ENCODE measurements around the gene SFN.
A peak's percentile ranks its signal among the peaks of the same experiment; 100 is the strongest.
"Not testable (repeated sequence)": the region's sequence is repeated elsewhere in the genome, so short reads cannot be mapped to it uniquely, and the experiment has no call there.

SFN gene

DNA sequence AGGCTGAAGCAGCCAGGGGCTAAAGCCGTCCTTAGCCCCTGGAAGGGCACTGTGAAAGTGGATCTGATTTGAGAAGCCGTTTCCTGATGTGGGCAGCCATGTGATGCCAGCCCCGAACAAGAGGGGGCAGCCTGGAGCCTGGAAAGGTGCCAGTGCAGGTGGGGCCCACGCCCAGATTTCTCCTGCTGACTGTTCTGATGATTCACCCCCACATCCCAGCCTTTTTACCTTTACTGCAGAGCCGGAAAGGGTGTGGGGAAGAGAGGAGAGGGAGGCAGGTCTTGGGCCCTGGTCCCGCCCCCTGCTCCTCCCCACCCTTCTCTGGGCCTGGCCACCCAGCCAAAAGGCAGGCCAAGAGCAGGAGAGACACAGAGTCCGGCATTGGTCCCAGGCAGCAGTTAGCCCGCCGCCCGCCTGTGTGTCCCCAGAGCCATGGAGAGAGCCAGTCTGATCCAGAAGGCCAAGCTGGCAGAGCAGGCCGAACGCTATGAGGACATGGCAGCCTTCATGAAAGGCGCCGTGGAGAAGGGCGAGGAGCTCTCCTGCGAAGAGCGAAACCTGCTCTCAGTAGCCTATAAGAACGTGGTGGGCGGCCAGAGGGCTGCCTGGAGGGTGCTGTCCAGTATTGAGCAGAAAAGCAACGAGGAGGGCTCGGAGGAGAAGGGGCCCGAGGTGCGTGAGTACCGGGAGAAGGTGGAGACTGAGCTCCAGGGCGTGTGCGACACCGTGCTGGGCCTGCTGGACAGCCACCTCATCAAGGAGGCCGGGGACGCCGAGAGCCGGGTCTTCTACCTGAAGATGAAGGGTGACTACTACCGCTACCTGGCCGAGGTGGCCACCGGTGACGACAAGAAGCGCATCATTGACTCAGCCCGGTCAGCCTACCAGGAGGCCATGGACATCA, at the start of gene SFN:
Gene SFN, plus strand, starts transcription at position 369 of the 904 bp plus-strand sequence. Its CDS starts 64 bp downstream, at position 433.
- DNase-seq = no peak

DNA sequence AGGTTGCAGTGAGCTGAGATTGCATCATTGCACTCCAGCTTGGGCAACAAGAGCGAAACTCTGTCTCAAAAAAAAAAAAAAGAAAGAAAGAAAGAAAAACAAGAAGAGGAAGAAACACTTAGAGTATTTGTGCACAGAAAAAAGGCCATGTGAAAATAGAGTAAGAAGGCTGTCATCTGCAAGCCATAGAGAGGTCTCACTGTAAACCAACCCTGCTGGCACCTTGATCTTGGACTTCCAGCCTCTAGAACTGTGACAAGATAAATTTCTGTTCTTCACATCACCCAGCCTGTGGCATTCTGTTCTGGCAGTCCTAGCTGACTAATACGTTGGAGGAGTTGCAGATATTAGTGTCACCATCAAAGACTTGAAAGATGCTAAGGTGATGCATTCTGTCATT, 48.6 kb upstream of the SFN start:
- no peak for DNase-seq

DNA sequence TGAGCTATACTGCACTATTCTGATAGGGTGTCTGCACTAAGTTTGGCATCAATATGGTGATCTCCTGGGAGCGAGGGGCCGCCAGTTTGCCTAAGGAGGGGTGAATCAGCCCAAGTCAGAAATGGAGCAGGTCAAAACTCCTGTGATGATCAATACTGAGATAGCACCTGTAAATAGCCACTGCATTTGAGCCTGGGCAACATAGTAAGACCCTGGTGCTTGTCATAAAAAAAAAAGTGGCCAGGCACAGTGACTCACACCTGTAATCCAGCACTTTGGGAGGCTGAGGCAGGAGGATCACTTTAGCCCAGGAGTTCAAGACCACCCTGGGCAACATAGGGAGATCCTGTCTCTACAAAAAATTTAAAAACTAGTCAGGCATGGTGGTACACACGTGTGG, 48.1 kb upstream of the SFN start:
- no peak for DNase-seq

DNA sequence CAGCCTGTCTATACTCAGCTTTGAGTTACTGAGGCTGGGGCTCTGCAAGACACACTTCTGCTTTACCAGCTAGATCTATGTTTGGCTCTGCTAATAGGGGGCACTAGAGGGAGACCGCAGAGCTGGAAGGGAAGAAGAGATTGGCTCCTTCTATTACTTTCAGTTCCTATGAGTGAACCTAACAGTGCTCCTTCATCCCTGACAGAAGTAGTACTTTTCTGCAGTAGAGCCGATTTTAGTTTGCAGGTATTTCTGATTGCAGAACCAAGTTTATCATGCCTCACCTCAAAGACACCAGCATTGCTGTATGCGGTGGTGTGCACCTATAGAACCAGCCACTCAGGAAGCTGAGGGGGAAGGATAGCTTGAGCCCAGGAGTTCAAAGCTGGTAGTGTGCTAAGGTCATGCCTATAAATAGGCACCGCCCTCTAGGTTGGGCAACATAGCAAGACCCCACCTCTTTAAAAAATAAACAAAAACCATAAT, 42.1 kb upstream of the SFN start:
- no peak for DNase-seq

DNA sequence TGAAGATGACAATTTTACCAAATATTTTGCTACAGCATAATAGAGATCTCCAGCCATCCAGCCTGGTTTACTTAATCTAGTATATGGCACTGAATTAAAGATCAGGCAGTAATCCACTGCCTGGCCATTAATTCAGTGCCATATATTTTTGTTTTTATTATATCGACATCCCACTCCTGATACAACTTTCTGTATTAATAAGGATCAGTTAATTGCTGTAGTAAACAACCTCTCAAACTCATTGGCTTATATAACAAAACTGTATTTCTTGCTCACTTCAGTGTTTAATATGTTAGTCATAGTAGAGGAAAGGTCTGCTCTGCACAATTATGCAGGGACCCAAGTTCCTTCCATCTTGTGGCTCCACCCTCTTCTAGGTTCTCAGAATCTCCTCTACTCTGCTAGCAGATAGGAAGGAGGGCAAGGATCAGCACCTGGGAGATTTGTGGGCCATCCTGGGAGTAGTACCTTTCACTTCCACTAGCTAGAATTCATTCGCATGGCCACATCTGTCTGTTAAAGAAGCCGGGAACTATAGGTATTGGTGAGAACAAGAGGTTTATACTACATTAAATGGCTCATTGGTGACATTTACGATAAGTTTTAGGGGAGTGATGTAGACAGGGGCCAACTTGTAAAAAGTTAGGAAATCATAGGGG, 40.1 kb upstream of the SFN start:
- DNase-seq = no peak

DNA sequence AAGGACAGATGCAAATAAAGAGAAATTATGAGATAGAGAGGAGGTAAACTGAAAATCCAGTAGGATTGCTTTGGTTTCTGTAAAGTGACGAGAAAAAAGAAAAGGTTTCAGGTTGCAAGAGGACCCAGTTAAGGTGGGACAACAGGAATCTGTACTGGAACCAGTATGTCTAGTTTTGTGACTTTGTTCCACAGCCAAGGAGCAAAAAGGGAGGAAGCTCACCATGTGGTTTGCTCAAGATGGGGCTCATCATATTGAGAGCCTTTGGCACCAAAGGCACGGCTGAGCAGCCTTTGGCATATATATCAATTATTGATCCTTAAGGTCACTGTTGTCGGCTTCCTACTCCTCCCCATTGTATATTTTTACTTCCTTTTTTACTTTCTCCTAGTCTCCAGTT, 38.2 kb upstream of the SFN start:
- DNase-seq = no peak

DNA sequence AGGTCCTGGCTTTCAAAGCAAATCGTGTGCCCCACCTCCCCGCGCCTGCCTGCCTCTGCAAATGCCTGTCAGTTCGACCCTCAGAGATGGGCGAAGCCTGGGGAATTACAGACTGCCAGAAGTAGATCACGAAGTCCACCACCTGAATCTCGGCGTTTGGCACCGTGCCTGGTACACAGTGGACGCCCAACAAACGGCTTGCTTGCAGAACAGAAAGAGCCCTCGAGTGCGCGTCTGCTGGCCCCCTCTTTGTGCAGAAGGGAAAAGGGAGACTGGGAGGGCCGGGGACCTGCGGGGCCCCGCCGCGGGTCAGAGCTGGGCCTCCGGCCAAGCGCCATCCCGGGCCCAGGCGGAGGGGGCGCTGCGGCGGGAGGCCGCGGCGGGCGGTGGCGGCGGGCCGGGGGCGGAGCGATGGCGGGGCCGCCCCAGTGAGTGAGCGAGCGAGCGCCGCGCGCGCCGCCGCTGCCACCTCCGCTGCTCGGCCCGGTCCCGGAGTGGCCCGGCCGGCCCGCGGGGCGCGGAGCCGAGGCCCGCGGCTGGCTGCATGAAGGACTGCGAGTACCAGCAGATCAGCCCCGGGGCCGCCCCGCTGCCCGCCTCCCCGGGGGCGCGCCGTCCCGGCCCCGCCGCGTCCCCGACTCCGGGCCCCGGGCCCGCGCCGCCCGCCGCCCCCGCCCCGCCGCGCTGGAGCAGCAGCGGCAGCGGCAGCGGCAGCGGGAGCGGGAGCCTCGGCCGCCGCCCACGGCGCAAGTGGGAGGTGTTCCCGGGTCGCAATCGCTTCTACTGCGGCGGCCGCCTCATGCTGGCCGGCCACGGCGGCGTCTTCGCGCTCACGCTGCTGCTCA, 36.5 kb upstream of the SFN start, which contains the start of gene ZDHHC18:
Gene ZDHHC18, plus strand, starts transcription at position 428 of the 845 bp plus-strand sequence. Its CDS starts 117 bp downstream, at position 545.
- DNase-seq = peak; percentile 41 to 60

DNA sequence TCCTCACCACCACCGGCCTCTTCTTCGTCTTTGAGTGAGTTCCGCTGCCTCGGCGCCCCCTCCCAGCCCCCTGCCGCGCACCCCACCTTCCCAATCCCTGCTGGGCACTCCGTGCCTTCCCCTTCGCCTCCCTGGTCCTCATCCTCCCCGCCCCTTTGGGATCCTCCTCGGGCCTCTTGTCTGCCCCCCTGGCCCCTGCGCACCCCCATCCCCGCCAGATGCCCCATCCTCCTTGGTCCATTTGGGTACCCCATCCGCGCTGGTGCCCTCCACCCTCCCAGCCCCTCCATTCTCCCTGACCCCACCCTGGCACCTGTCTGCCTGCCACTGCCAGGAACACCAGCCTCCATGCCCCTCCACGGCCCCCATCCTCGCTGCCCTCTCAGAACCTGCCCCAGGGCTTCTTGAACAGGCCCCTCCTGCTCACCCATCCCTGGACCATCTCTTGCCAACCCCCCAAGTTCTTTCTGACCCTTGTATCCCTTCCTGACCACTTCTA, 35.8 kb upstream of the SFN start:
- no peak for DNase-seq

DNA sequence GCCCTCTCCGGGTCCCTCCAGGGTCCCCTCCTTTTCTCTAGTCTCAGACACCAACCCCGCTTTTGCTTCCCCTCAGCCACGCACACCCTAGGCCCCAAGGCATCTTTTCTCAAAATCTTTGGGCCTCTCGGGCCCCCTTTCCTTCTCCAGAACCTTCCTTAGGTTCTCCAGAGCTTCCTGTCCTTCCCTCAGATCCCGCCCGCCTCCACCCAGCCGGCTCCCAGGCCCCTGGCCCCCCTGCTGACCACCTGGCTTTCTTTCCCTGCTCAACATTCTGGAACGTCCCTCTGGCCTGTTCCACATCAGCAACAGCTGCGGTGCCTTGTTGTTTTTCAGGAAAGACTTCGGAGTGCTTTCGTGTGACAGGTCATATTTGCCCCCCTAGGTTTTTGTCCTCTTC, 35.3 kb upstream of the SFN start:
- no peak for DNase-seq

DNA sequence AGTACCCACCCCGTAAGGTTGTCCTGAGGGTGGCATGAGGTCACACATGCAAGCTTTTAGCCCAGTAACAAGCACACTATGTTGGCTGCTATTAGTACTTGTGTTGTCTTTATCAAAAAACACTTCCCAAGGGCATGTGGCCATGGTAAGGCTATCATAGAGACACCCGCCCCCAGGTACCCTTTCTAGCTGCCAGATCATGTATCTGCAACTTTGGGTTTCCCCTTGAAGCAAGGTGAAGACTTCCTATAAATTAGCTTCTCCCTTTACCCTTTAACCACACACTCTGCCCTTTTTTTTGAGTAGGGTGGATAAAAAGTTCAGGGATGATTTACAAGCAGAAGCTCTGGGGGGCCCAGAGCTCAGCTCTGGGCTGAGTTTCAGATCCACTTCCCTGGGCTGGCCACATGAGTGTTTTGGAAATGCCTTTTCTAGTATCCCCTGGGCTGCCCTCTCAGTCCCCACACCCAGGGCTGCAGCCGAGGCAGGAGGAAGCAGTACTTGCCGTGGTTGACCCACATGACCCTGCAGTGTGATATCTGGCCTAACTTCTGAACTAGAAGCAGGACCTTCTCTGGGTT, 34.4 kb upstream of the SFN start:
- no peak for DNase-seq

DNA sequence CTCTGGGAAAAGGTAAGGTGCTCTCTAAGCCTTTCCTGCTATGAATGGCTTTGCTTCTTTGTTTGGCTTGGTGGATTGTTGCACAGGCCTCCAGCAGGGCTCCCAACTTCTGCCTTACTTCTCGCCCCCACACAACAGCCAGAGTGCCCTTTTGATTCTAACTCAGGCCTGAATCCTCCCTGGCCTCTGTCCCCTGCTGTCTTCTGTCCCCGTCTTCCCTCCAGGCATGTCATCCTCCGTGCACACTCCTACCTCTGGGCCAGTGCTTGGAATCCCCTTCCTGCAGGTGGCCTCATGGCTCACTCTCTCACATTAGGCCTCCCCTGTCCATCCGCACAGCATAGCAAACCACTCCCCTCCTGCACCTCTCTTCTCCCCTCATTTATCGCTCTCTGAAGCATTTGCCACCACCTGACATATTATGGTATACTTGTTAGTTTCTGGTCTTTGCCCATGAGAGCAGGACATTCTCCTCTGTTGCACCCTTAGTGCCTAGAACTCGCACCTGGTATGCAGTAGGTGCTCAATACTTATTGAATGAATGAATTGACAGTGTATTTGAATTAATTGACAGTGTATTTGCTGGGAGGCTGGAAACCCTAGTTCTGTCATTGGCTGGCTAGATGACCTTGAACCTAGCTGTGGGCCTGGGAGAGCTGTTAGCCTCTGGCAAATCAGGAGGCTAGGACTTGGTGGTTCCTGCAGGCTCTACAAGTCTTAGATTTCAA, 33.6 kb upstream of the SFN start:
- no peak for DNase-seq

DNA sequence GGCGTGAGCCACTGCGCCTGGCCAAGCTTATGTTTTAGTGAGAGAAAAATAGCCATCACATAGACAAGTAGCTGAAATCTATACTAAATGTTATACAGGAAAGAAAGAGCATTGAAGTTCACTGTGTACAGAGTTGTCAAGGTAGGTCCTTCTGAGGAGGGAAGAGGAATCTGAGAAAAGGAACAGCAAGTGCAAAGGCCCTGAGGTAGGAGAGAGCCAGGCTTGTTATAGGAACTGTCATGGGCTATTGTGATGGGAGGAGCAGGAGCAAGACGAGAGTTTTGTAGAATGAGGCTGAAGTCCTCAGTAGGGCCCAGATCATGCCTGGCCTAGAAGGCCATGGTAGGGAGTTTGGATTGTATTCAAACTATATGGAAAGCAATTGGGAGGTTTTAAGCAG, 31.9 kb upstream of the SFN start:
- DNase-seq = no peak

DNA sequence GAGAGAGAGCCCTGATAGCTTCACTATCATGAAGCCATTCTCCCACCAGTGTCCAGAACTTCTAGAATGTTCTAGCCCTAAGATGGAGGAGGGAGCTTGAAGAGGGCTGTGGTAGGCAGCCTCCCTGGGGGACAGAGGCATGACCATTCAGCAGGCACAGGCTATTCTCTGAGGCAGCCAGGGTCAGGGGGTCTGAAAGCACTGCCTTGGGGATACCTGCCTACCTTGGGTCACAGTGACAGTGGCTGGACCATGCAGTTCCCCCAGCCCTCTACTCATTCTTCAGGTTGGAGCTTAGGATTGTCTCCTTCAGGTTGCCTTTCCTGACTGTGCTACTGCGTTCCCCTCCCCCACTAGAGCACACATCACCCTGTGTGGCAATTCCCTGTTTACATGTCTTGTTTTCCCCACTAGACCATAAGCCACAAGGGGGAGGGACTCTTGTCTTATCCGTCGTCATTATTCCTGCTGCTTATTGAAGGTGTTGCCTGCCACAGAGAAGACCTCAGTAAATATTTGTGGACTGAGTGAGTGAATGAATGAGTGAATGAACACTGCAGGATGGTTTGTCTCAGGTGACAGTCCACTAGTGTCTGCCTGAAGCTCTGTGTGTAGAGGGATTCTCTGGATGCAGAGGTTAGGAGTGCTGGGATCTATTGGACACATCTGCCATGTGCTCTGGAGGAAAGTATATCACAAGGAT, 31.3 kb upstream of the SFN start:
- DNase-seq = no peak

DNA sequence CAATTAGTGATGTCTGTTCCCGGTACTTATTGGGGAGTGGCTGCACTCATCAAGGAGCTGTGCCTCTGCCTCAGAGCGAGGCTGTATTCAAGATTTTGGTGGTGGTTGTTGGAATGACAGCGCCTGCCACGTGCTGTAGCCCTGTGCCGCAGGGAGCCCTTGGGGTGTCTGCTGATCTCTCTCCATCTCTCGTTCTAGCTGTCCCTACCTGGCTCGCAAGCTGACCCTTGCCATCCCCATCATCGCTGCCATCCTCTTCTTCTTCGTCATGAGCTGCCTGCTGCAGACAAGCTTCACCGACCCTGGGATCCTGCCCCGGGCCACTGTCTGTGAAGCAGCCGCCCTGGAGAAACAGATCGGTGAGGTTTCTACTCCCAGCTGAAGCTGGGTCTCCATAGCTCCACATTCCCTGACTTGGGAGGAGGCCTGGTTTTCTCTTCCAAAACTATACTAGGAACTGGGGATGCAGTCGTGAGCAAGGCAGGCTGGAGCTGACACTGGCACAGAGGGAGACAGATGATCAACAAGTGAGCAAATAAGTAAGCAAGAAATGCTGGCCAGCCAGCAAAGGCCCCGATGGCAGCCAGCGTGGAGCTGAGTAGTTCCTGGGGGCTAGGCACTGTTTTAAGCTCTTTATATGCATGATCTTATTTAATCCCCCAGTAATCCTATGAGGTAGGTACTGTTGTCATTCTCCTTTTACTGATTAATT, 30.5 kb upstream of the SFN start:
- DNase-seq = no peak

DNA sequence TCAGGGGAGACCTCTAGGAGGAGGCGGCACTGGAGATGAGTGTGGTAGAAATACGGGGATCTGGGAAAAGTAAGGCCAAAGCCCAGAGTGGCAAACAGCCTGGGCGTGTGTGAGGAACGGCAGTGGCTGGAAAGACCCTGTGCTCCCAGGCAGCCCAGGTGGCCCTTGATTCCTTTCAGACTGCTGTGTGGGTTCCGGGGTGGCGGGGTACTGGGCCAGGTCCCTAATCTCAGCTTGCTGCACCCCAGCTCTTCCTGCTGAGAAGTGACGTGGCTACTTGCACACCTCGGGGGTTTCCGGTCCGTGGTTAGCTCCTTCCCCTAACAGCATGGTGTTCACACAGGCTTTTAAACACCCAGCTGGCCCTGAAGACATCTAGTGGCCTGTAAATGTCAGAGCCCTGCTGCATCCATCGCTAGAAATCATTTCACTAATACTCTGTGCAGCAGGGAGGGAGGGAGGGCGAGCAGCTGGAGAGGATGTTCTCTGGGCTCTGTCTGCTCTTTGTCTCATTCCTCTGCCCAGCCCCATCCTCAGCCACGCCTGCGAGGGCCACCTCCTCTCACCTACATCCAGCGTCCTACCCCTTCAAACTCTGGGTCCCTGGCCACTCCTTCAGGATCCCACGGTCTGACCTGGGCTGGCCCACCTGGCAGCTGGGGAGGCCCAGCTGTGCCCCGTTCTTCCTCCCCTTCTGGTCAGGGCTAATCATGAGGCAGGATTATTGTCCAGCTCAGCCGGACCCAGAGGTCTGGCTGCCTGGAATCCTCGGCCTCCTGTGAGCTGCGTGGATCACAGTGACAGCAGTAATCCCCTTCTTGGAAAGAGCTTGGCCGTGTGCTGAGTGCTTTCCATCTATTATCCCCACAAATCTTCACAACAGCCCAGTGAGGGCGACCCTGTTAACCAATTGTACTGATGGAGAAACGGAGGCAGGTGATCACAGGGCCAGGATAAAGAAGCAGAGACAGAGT, 29.2 kb upstream of the SFN start:
- DNase-seq = no peak

DNA sequence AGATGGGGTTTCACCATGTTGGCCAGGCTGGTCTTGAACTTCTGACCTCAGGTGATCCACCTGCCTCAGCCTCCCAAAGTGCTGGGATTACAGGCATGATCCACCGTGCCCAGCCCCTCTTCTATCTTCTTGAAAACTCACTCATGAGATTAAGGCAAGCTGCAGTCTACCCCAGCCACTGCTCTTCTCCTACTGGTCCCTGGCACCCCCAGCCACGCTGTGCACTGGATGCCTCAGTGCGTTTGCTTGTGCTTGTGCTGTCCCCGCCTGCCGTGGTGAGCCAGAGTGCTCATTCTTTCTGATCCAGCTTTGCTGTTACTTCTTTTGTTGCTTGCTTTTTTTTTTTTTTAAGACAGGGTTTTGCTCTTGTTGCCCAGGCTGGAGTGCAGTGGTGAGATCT, 25.3 kb upstream of the SFN start:
- not testable (repeated sequence) for DNase-seq

DNA sequence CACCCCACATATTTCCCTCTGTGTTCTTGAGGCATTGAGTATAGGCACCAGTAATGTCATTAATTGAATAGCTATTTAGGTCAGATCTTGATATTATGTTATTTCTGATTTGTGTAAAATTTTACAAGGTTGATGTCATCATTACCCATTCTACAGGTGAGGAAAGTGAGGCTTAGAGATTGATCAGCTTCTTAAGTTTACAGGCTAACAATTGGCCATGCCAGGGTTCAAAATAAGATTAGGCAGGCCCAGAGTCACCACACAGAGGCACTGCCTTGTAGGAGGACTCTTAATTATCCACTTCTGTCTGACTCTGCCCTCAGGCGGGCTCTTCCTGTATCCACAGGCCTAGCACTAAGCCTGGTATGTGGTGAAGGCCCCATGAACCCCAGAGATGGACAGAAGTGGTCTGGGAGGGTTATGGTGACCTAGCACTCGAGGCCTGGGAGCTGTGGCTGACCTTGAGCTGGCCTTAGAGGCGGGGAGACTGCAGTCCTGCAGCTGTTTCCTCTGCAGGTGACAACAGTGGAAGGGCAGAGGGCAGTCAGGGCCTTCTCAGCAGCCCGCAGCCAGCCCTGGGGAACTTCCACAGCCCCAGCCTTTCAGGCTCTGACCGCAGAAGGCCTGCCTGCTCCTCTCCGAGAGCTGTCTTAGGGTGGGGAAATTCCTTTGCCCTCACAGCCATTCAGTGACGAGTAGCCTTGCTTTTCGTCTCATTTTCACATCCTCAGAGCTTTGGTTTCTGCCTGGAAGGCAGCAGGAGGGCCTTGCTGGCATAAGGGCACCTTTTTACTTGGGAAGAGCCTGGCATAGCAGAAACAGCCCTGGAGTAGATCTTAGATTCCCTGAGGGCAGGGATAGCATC, 24.2 kb upstream of the SFN start:
- no peak for DNase-seq

DNA sequence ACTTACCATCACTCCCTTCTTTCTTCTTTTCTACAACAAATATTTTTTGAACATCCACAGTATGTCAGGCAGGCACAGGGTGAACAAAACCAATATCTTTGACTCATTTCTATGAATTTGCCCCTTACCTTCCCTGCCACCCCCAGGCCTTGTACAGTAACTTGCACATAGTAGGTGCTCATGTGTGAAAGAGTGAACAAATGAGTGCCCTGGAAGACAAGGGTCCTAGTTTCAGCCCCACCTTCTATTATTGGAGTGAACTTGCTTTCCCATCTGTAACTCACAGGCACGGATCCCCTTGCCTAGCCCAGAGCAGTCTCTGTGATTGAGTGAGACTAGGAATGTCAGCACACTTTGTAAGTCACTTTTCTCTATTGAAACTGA, 23.6 kb upstream of the SFN start:
- DNase-seq = no peak

All from NCI-H1930 (cell line).